SK-N-SH treated with all-trans-retinoic acid at 6 μM for 48 hours (cell line): Measurements from ENCODE around the gene CFAP61.
A peak's percentile ranks its signal among the peaks of the same experiment; 100 is the strongest.

Source experiments
- ATAC-seq: fragments of 200-7000 bp; cut with Tn5 transposase; 3 replicates; pipeline ENCODE4 v1.9.1; 2020; ENCODE audit warnings: mild to moderate bottlenecking, moderate library complexity
- ARNTL ChIP-seq: fragments of 450-650 bp; formaldehyde crosslinking; IDR thresholded peaks from 2 replicates; pipeline ENCODE4 v1.5.0; 2020; ENCODE audit warnings: low read depth, mild to moderate bottlenecking, moderate library complexity, borderline replicate concordance
- BACH2 ChIP-seq: fragments of 250-450 bp; sonication (Bioruptor Pico); IDR thresholded peaks from 2 replicates; pipeline ENCODE4 v1.9.0; 2021; ENCODE audit warnings: mild to moderate bottlenecking, borderline replicate concordance
- CREB5 ChIP-seq: fragments of 250-450 bp; sonication (Bioruptor Pico); IDR thresholded peaks from 2 replicates; pipeline ENCODE4 v1.5.1; 2020; ENCODE audit warnings: low read depth, mild to moderate bottlenecking, moderate library complexity
- CSDC2 ChIP-seq: fragments of 250-450 bp; sonication (Bioruptor Pico); IDR thresholded peaks from 2 replicates; pipeline ENCODE4 v1.5.0; 2020; ENCODE audit warnings: mild to moderate bottlenecking, moderate library complexity
- CSRNP3 ChIP-seq: fragments of 250-450 bp; sonication (Bioruptor Pico); IDR thresholded peaks from 2 replicates; pipeline ENCODE4 v1.5.1; 2021; ENCODE audit warnings: mild to moderate bottlenecking, moderate library complexity
- ISL1 ChIP-seq: fragments of 250-450 bp; sonication (Bioruptor Pico); IDR thresholded peaks from 2 replicates; pipeline ENCODE4 v2.1.2; 2022; ENCODE audit warnings: mild to moderate bottlenecking, moderate library complexity
- PATZ1 ChIP-seq: fragments of 250-450 bp; sonication (Bioruptor Pico); IDR thresholded peaks from 2 replicates; pipeline ENCODE4 v1.8.0; 2020; ENCODE audit warnings: mild to moderate bottlenecking, moderate library complexity, borderline replicate concordance
- POU6F1 ChIP-seq: fragments of 250-450 bp; sonication (Bioruptor Pico); IDR thresholded peaks from 2 replicates; pipeline ENCODE4 v1.8.0; 2021; ENCODE audit warnings: low read depth, mild to moderate bottlenecking, moderate library complexity, borderline replicate concordance
- SNAI2 ChIP-seq: fragments of 250-450 bp; sonication (Bioruptor Pico); IDR thresholded peaks from 2 replicates; pipeline ENCODE4 v1.5.0; 2020; ENCODE audit warnings: mild to moderate bottlenecking, moderate library complexity
- TCF4 ChIP-seq: fragments of 250-450 bp; sonication (Bioruptor Pico); IDR thresholded peaks from 2 replicates; pipeline ENCODE4 v1.8.0; 2021; ENCODE audit warnings: mild to moderate bottlenecking, moderate library complexity, borderline replicate concordance
- TOX ChIP-seq: fragments of 250-450 bp; sonication (Bioruptor Pico); IDR thresholded peaks from 2 replicates; pipeline ENCODE4 v1.8.0; 2021; ENCODE audit warnings: mild to moderate bottlenecking, moderate library complexity, borderline replicate concordance
- TSHZ2 ChIP-seq: fragments of 250-450 bp; sonication (Bioruptor Pico); IDR thresholded peaks from 2 replicates; pipeline ENCODE4 v1.5.0; 2020; ENCODE audit warnings: mild to moderate bottlenecking, moderate library complexity
- ZFP3 ChIP-seq: fragments of 250-450 bp; sonication (Bioruptor Pico); IDR thresholded peaks from 2 replicates; pipeline ENCODE4 v1.5.0; 2020; ENCODE audit warnings: mild to moderate bottlenecking, moderate library complexity
- ZFP30 ChIP-seq: fragments of 450-650 bp; formaldehyde crosslinking; IDR thresholded peaks from 2 replicates; pipeline ENCODE4 v1.5.0; 2022; ENCODE audit warnings: mild to moderate bottlenecking, moderate library complexity
- ZNF565 ChIP-seq: fragments of 450-650 bp; formaldehyde crosslinking; conservative IDR thresholded peaks from 2 replicates; pipeline ENCODE4 v1.5.0; 2020; ENCODE audit warnings: low read depth, mild to moderate bottlenecking, moderate library complexity
- ZNF70 ChIP-seq: fragments of 450-650 bp; formaldehyde crosslinking; IDR thresholded peaks from 2 replicates; pipeline ENCODE4 v1.5.0; 2020; ENCODE audit warnings: mild to moderate bottlenecking, moderate library complexity

Gene CFAP61

GRCh38 chr20:20022498-20022897 lies 29.8 kb upstream of the CFAP61 start (continued):
- no peak for TF ChIP-seq POU6F1 (CRISPR knock-in tag)
- no peak for TF ChIP-seq CSDC2 (CRISPR knock-in tag)
- TF ChIP-seq CREB5 (CRISPR knock-in tag) = no peak
- no peak for TF ChIP-seq TOX (CRISPR knock-in tag)
- TF ChIP-seq, all 23 proteins: peak for 0

- ATAC-seq = no peak
- TF ChIP-seq TOX (CRISPR knock-in tag) = no peak
- TF ChIP-seq PATZ1 (CRISPR knock-in tag) = no peak
- no peak for TF ChIP-seq TCF4 (CRISPR knock-in tag)
- TF ChIP-seq ZFP3 = no peak
- TF ChIP-seq ZNF565 = no peak
- TF ChIP-seq POU6F1 (CRISPR knock-in tag) = no peak
- TF ChIP-seq ARNTL (CRISPR knock-in tag) = no peak
- no peak for TF ChIP-seq ZNF70 (CRISPR knock-in tag)
- no peak for TF ChIP-seq ISL1
- TF ChIP-seq CSDC2 (CRISPR knock-in tag) = no peak
- no peak for TF ChIP-seq CSRNP3 (CRISPR knock-in tag)
- TF ChIP-seq BACH2 (CRISPR knock-in tag) = no peak
- TF ChIP-seq ZFP30 = no peak
- no peak for TF ChIP-seq SNAI2
These were observed 28.9 kb upstream of the CFAP61 start for GRCh38 chr20:20023395-20023794.

- TF ChIP-seq TOX (CRISPR knock-in tag) (no peak), CREB5 (CRISPR knock-in tag) (no peak), ISL1 (peak; percentile 56), CSRNP3 (CRISPR knock-in tag) (no peak), ARNTL (CRISPR knock-in tag) (no peak), SNAI2 (no peak), ZNF565 (no peak), TSHZ2 (CRISPR knock-in tag) (no peak)
- peak; percentile 68 for ATAC-seq
These were observed 27.4 kb upstream of the CFAP61 start for GRCh38 chr20:20024942-20025341.
